Measurements from ENCODE around the gene DRG1.
"Not testable (repeated sequence)": the region's sequence is repeated elsewhere in the genome, so short reads cannot be mapped to it uniquely, and the experiment has no call there.

Gene DRG1, protein sequence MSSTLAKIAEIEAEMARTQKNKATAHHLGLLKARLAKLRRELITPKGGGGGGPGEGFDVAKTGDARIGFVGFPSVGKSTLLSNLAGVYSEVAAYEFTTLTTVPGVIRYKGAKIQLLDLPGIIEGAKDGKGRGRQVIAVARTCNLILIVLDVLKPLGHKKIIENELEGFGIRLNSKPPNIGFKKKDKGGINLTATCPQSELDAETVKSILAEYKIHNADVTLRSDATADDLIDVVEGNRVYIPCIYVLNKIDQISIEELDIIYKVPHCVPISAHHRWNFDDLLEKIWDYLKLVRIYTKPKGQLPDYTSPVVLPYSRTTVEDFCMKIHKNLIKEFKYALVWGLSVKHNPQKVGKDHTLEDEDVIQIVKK

DNA sequence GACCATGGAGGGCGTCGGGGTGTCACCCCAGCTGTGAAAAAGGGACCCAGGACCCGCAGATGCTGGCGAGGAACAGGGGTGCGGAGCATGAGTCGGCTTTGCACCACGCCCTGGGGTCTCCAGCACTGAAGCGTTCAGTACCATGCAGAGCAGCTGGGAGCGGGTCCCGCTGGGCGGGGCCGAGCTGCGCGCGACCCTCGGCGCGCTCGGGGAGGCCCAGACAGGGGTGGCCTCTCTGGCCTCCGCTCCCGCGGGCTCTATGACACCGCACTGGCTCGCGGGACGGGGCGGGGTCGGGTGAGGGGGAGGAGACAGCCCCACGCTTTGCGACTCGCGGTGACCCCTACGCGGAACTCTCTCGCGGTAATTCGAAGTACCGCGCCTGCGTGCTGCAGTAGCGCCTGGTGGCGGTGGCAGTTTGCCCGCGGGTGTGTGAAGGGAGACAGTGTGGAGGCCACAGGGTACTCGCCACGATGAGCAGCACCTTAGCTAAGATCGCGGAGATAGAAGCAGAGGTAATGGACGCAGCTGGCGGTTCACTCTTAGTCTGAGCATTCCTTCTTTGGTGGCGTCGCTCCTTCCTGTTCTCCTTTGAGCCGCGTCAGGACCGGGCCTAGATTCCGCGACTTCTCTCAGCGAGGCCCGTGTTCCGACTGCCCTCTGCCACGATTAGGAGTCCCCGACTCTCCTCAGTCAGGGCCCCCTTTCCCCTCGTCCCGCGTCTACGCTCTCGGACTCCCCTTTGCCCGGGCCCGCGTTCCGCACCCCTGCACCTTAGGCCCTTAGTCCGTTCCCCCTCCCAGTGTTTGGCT lies at the start of gene DRG1:
Gene DRG1 (plus strand): TSS at position 394 of the 812 bp plus-strand sequence. CDS start 80 bp downstream, at position 474.
- peak; percentile 93 for DNase-seq

DNA sequence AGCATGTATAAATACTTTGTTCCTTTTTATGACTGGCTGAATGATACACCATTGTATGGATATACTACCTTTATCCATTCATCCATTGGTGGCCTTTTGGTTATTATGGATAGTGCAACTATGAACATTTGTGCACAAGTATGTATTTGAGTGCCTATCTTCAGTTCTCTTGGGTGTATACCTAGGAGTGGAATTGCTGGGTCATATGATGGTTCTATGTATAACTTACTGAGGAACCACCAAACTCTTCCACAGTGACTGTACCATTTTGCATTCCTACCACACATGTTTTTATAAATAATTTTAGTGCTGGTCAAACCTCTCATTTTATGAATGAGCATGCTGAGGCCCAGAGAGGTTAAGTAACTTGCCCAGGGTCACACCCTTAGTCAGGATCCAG lies 49.4 kb upstream of the DRG1 start:
- DNase-seq: no peak

DNA sequence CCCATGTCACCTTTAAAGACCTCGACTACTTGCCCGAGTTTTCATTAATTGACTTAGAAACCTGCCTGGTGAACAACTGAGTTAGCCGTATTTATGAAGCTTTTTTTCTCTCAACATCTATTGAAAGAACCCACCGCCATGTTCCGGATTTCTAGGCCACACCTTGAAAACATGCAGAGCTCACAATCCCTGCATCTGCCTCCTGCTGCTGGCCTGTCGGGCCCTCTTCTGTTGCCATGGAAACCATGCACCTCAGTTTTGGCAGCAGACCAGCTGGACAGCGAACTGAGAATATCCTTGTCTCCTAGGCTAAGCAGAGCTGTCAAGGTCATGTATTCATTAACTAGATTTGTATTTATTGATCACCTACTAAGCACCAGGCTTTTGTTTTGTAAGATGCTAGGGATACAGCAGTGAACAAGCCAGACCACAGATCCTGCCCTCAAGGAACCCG lies 49.0 kb upstream of the DRG1 start:
- DNase-seq: no peak

DNA sequence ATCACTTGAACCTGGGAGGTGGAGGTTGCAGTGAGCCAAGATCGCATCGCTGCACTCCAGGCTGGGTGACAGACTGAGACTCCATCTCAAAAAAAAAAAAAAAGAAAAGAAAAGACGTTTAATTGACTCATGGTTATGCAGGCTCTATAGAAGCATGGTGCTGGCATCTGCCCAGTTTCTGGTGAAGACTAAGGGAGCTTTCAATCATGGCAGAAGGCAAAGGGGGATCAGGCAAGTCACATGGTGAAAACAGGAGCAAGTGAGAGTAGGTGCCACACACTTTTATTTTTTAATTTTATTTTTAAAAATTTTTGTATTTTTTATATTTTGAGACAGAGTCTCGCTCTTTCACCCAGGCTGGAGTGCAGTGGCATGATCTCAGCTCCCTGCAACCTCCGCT lies 44.9 kb upstream of the DRG1 start:
- no peak for DNase-seq

DNA sequence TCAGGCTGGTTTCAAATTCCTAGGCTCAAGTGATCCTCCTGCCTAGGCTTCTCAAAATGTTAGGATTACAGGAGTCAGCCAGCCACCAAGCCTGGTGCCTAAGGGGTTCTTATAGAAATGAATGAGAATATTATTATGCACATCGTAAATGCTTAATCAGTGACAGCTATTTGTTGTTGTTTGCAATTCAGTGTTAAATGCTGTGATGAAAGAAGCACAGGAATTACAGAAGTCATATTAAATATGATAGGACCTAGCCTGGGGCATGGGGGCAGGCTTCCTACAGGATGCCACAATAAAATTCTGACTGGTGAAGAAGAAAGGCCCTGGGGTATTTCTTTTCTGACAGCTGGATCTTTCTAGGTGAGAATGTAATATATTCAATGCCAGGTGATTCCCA lies 39.4 kb upstream of the DRG1 start:
- DNase-seq: no peak

DNA sequence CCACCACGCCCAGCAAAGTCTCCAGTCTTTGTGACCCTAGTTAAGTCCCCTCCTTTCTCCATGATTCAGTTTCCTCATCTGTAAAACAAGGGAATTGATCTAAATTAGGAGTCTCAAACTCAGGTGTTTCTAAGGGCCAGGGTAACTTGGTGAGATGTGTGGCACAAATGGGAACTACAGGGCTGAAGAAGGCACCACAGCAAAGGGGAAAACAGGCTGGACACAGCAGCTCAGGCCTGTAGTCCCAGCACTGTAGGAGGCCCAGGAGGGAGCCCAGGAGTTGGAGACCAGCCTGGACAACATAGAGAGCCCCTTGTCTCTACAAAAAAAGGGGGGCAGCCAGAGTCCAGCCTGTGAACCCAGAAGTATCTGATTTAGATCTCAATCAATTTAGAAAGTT lies 37.7 kb upstream of the DRG1 start:
- DNase-seq: no peak

DNA sequence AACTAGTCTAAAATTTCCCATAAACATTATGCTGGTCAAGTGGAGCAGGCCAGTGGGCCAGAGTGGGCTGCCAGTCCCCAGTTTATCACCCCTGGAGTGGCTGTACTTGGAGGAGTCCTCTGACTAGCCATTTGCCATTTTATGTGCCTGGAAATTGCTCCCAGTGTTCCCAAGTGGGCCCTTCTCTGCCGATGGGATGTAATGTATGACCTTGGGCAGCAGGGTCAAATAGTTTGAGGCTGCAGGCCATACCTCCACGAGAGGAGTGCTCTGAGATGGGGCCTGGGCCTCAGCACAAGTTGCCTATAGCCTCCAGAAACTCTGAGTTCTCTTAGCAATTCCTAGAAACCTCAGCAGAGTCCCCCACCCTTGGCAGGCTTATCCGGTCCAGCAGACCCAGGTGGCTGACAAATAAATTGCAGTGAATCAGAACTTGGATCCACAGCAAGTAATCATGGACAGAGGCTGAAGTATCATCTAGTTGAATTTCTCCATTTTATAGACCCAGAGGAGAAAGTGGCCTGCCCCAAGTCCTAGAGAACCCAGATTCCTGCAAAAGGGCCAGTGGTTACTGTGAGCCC lies 35.4 kb upstream of the DRG1 start:
- no peak for DNase-seq

DNA sequence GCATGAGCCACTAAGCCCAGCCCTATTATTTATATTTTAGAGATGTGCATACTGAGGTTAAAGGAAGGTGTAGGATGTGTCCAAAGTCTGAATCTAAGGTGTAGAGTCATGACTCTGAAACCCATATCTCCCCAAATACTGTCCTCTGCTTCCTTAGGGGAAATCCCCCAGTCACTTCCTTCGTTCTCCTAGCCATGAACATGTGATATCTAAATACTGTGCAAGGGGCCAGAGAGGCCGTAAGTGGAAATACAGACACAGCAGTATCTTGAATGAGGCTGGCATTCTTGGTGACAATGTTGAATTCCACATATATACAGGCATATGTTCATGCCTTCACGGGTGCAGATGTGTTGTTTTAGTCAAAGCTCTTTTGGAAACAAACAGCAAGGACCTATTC lies 32.0 kb upstream of the DRG1 start:
- no peak for DNase-seq

DNA sequence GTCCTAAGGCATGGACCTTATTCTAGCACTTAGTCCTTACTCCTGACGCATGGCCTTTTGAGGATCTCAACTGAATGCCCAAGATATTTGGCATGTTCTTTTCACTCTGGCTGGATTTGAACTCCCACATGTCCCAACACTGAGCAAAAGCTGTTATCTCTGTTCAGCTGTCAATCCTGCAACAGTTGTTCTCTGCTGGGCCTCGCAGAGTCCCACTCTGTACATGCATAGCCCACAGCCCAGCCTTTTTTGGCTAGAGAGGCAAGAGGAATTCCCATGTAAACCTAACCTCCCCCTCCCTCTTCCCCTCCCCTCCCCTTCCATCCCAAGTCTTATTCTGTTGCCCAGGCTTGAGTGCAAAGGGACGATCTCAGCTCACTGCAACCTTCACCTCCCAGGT lies 21.8 kb upstream of the DRG1 start:
- DNase-seq: no peak

DNA sequence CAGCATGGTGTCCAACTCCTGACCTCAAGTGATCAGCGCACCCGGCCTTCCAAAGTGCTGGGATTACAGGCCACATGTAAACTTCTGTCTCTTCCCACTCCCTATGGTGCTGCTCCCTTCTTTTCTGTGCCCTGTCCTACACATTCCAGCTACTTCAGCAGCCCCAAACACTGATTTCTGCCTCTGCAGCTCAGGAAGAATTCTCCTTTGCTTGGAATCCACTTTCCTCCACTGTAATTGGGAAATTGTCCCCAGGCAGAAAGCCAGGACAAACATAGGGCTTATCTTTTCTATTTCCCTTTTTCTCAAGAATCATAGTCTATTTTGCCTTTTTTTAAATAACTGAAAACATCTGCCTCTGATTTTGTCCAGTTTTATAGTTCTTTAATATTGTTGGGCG lies 21.3 kb upstream of the DRG1 start:
- DNase-seq: no peak

DNA sequence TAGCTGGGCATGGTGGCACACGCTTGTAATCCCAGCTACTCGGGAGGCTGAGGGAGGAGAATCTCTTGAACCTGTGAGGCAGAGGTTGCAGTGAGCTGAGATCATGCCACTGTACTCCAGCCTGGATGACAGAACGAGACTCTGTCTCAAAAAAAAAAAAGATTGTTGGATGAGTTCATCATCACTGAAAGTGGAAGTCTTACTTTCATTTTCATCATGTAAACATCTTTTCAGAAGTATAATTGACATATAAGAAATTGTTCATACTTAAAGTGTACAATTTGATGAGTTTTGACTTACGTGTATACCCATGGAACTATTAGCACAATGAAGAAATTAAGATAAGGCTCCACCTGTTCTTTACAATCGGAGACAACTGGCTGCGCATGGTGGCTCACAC lies 20.8 kb upstream of the DRG1 start:
- DNase-seq: not testable (repeated sequence)

DNA sequence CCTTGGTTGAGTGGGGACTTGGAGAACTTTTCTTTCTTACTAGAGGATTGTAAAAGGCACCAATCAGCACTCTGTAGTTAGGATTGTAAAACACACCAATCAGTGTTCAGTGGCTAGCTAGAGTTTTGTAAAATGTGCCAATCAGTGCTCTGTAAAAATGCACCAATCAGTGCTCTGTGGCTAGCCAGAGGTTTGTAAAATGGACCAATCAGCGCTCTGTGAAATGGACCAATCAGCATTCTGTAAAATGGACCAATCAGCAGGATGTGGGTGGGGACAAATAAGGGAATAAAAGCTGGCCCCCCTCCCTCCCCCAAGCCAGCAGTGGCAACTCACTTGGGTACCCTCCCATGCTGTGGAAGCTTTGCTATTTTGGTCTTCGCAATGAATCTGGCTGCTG lies 5.5 kb upstream of the DRG1 start:
- no peak for DNase-seq

DNA sequence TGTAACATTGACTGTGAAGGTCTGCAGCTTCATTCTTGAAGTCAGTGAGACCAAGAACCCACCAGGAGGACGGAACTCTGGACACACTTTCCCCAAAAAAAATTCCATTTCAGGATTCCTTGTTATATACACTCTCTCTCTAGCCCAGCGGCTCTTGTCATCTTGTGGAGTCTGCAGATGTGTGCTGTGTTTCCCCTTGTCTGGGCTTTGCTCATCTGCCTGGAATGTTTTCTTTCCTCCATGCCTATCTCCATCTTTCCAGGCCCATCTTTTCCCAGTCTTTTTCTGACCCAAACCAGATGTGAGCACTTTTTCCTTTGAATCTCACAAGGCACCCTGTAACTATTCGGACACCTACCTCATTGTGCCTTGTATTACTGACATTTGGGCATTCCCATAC lies 5.1 kb upstream of the DRG1 start:
- DNase-seq: no peak

DNA sequence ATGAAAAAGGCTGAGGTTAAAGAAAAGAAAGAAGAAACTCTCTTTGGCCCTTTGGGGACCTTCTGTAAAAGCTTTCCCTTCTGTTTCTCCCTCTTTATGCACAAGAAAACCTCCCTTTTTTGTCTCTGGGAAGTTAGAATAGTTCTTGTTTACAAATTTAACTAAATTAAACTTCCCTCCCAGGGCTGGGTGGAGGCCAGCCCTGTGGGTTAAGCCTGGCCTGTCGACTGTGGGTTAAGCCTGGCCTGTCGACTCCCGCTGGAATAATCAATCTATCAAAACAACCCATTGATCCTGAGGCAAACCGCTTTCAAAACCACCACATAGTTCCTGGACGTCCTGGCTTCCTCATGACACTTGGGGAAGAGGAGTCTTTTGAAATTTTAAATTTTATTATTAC lies 1.2 kb upstream of the DRG1 start:
- no peak for DNase-seq

DNA sequence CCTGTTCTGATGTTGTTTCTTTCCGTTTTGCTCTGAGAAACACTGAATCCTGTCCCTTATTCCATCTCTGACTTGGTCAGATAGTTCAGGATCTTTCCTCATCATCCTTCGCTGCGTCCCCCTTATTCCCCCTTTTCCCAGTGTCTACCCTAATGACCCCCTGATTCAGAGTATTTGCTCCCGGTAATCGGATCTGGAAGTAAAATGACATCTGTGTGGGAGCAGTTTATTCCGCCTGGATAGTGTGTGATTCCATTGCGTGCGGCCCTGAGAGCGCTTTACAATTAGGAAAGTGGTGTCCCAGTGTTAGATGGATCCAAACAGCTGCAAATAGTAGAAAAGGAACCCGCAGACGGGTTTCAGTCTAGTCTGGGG lies 606 bp downstream of the DRG1 start:
- no peak for DNase-seq

DNA sequence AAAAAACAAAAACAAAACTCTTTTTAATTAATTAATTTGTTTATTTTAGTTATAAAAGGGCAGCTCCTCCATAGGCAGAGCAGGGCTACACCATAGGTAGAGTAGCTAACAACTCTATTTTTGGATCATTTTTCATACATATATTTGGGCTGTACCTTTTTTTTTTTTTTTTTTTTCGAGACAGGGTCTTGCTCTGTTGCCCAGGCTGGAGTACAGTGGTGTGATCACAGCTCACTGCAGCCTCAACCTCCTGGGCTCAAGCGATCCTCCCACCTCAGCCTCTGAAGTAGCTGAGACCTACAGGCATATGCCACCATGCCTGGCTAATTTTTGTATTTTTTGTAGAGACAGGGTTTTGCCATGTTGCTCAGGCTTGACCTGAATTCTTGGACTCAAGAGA lies 2.9 kb downstream of the DRG1 start:
- DNase-seq: not testable (repeated sequence)

DNA sequence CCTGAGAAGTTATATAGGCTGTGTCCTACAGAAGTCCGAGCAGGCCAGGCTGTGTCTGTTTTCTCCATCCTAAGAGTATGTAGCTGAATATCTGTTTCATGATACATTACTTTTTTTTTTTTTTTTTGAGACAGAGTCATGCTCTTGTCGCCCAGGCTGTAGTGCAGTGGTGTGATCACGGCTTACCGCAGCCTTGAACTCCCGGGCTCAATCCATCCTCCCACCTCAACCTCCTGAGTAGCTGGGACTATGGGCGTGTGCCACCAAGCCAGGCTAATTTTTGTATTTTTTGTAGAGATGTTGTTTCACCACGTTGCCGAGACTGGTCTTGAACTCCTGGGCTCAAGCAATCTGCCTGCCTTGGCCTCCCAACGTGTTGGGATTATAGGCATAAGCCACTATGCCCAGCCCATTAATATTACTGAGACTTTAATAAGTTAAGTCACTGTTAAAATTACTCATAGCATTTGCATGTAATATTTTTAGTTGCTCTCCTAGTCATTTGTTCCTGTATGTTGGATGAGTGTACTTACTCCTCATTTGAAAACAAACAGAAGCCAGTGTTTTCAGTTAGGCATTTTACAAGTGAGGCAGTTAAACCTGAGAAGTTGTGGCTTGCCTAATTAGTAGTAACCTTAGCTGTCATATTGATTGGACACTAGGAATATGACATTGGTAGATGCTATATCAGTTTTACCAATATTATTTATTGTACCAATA lies 26.1 kb downstream of the DRG1 start:
- no peak for DNase-seq

DNA sequence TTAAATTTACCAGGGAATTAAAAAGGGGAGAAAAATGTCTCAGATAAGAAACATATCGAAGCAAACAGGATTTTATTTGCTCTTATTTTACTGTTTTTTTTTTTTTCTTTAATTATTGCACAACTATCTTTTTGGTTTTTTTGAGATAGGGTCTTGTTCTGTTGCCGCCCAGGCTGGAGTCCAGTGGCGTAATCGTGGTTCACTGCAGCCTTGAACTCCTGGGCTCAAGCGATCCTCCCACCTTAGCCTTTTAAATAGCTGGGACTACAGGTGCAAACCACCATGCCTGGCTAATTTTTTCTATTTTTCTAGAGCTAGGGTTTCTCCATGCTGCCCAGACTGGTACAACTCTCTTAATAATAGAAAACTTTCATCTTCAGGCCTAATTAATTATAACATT lies 32.5 kb downstream of the DRG1 start:
- no peak for DNase-seq

DNA sequence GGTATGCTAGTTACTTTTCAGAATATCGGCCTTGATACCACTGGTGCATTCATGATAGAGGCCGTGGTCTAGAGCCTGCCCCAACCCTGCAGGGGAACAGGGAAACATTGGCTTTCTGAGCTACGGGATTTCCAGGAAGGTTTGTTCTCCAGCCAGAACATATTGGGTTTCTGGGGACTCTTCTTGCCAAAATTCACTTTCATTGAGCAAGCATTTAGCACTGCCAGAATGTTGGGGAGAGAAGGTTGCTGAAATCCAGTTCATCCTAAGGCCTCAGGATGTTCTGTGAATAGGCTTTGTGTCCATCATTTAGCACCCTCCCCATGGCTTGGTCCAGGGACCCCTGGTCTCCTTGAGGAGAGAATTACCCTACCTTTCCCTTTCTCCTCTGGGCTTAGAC lies 36.7 kb downstream of the DRG1 start:
- DNase-seq: no peak

DNA sequence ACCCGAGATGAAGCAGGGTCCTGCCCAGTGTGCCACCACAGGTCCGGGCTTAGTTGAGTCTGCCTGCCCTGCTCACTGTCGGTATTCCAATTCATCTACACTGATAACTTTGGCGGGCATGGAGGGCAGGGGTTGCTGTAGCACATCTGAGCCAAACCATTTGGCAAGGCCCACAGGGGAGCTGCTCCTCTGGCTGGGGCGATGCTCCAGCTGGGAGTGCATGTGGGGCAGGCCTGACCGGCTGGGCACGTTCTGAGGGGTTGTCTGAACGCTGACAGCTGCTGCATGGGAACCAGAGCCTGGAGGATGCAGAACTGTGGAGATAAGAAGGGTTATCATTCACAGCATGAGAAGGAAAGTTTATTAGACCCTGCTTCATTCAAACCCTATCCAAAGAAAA lies 40.4 kb downstream of the DRG1 start:
- no peak for DNase-seq

DNA sequence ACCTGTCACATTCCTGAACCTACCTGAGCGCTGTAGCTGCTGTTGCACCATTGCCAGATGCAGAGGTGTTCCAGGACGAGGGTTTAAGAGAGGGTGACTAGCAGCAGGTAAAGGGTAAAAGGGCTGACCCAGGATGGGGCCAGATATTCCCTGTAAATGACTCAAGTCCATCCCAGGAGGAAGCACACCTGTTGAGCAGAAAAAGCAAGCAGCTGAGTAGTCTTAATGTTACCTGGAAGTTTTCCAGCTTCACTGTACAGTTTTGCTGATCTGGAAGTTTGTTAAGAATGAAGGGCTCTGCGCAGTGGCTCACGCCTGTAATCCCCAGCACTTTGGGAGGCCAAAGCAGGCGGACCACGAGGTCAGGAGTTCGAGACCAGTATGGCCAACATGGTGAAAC lies 41.3 kb downstream of the DRG1 start:
- no peak for DNase-seq

DNA sequence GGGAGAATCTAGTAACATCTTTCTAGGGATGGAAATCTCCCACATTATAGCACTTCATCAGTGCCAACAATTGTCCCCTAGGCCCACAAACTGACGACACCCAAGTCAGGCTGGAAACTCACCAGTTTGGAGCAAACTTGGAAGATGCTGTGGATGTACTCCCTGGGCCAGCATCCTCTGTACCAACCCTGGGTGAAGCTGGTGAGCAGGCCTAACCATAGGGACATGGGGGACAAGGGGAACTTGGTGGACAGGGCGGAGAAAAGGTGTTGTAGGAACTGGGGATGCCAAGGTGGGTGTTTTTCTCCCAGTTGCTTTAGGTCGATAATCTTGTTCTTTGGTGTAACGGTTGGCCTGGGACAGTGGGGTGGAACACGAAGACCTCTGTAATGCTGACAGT lies 42.2 kb downstream of the DRG1 start:
- DNase-seq: no peak

DNA sequence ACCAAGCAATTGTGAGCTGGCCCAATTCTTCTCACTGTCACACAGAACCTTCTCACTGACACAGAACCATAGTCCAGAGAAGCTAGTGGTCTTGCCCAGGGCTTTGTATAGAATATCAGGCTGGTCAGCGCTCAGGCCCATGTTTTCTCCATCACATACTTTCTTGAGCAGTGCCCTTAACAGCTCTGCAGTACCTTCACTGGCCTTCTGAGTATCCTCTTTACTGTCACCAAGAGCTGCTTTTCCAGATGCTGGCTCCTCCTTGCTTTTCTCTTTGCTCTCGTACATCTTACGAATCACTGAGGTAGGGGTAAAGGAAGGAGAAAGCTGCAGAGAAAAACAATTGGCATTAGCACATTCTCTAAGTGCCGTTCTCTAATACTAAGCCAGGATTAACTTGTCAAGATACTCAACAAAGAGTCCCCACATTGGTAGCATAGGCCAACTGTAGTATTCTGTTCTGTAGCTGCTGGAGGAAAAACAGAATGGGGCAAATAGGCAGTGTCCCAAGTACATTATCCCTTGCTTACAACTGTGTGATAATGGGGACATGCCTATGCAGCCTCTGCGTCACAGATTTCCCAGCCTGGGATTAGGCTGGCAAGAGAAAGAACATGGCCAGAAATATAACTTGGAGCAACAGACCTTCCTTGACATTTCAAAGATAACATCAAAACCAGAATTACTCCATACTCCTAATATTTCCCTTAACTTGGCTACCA lies 43.5 kb downstream of the DRG1 start:
- no peak for DNase-seq
